K562 (cell line): ENCODE measurements around the gene SLC7A8.

Experiments
- POLR2A ChIP-seq: fragments of 450-650 bp; conservative IDR thresholded peaks from 2 replicates; pipeline ENCODE4 v1.6.1; 2016
- POLR2AphosphoS5 ChIP-seq: IDR thresholded peaks from 2 replicates; pipeline ENCODE4 v1.6.1; 2011; ENCODE audit warnings: mild to moderate bottlenecking, low read depth, low read length, moderate library complexity; ENCODE audit not compliant: control insufficient read depth, insufficient read depth

DNA sequence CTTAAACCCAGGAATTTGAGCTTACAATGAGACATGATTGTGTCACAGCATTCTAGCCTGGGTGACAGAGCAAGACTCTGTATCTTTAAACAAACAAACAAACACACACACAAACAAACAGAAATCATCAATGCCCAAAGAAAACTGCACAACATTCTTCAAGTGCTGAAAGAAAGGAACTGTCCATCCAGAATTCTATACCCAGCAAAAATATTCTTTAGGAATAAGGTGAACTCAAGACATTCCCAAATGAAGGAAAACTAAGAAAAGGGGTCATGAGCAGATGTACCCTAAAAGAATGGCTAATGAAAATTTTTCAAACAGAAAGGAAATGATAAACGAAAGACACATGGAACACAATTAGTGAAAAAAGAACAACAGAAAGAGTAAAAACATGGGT lies 32.0 kb upstream of the SLC7A8 start:
- TF ChIP-seq POLR2A (no peak), POLR2AphosphoS5 (no peak)
